Measurements from ENCODE around the gene TMCC1.
A peak's percentile ranks its signal among the peaks of the same experiment; 100 is the strongest.

TMCC1 gene

DNA sequence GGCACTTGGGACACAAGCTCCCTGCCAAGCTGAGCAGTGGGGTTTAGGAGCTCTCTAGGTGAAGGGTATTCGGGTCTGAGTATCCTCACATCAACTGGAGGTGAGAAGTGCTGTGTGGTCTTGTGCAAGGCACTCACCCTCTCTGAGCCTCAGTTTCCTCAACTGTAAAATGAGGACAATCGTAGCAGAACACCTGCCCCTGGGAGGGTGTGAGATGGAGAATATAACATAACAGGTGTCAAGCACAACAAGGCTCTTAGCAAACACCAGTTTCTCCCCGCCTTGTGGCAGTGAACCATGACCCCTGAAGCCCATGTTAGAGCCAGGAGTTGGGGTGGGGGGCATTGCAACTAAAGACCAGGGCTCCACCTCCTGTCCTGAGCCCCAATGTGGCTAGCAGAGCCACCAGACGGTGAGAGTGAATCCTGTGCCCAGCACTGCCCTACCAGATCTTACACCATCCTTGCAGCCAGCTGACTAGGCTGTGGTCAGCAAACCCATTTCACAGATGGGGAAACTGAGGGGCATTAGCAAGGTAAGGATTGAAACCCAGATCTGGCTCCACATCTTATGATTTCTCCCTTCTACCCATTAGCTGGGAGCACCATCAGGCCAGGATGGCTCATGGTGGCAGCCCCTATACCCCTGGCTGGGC is 284.4 kb downstream of the TMCC1 start:
- no peak for DNase-seq (ENCODE audit: low read depth)

DNA sequence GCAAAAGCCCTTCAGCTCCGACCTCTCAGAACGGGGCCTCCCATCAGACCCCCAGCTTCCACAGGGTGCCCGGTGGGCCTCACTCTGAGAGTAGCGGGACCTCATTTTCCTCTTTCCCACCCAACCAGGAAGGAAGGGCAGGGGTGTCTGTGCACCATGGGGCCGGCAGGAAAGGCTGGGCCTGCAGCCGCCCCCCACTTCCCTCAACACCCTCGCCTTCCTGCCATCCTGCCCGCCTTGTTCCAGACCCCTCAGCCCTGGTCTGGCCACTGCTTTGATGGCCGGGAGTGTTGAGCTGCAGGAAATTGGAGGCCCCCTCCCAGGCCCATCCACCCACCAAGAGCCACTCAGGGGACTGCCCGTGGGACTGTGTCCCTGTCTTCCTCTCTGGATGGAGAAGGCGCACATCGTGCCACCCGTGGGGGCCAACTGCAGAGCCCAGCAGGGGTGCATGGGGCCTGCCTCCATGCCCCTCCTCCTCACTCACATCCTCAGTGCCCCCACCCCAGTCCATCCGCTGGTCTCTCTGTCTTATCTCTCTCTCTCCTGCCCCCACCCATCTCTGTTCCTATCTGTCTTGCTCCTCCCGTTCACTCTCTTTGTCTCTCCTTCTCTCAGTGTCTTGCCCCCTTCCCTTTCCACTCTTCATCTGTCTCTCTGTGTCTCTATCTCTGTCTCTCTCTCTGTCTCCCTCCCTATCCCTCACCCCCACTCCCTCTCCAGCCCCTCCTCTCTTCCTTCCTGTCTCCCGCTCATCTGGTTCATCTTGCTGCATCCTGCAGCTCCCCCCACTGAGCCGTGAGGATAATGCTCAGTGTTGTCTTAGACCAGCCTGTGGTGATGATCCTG is 285.2 kb downstream of the TMCC1 start:
- no peak for DNase-seq (ENCODE audit: low read depth)

DNA sequence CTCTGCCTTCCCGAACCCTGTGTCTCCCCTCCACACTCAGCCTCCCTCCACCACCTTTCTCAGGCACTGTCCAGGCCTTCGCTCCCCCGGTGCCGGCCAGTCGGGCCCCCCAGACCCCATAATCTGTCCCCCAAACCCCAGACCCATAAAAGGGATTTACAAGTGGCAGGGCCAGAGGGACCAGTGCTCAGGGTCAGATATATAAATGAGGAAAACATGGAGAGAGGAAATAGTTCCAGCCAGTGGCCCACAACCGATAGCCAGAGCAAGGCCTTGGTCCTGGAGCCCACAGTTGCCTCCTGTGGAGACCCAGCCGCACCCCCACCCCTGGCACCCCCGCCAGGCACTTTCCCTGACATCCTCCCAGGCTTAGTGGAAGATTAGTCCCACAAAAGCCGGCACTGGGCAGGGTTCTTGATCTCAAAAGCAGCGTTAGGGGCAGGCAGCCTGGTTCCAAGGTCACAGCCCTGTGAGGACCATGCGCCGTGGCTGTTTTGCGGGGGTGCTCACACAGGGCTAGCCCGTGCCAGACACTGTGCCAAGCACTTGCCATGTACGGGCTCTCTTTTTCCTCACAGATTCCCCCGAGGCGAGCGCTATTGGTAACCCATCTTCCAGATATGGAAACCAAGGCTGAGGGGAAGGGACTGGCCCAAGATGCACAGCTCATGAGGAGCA is 286.0 kb downstream of the TMCC1 start:
- no peak for DNase-seq (ENCODE audit: low read depth)

DNA sequence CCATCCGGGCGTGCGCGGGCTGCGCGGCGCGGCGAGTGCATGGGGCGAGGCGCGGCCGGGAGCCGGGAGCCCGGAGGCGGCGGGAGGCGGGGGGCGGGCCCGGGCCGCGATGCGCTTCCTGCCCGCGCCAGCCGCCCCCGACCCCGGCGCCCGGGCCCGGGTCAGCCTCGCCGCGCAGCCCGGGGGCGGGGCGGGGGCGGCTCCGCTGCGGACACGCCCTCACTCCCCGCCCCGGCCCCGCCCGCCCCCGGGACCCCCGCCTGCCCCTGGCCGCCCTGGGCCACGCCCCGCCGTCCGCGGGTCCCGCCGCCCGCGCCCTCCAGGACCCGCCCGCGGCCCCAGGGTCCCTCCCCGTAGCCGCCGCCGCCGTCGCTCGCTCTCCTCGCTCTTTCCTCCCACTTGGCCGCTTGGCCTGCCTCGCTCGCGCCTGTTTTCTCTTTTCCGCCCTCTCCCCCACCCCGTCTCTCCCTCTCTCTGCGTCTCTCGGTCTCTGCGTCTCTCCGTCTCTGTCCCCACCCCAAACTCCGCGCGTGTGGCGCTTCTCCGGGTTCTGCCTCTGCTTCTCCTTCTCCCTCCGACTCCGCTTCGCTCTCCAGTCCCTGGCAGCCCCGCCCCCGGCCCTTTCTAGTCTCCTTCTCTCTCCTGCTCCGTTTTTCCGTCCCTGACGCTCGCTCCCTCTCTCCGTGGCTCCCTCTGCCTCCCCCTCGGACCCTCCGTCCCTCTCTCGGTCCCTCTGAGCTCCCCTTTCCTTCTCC is 286.7 kb downstream of the TMCC1 start, which contains the start of gene PLXND1:
TSS of gene PLXND1 (minus strand) at position 41 of the 755 bp plus-strand sequence. CDS start at position 4, 37 bp downstream.
- DNase-seq (ENCODE audit: low read depth) = no peak

DNA sequence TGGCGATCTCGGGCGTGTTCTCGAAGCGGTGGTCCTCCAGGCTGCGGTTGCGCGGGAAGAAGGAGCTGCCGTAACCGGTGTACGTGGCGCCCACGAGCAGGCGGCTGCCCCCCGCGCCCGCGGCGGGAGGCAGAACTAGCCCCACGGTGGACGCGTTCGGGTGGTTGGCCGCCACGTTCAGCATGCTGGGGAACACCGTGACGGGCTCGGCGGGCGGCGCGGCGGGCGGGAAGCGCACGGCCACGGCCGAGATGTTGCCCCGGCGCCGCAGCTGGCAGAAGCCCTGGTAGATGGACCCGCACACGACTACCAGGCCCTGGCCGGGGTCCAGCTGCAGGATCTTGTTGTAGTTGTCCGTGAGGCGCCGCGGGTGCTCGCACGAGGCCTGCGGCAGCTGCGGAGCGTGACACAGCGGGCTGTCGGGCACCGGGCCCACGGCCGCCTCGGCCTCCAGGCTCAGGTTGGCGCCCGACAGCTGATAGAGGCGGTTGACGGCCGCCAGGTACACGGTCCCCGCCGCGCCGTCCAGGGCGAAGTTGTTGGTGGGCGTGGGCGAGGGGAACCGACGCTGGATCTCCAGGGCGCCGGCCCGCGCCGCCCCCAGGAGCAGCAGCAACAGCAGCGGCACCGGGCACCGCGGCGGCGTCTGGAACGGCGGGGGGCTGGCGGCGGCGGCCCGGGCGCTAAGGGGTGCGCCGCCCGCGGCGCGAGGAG is 287.4 kb downstream of the TMCC1 start:
- peak; percentile 12 for DNase-seq (ENCODE audit: low read depth)

DNA sequence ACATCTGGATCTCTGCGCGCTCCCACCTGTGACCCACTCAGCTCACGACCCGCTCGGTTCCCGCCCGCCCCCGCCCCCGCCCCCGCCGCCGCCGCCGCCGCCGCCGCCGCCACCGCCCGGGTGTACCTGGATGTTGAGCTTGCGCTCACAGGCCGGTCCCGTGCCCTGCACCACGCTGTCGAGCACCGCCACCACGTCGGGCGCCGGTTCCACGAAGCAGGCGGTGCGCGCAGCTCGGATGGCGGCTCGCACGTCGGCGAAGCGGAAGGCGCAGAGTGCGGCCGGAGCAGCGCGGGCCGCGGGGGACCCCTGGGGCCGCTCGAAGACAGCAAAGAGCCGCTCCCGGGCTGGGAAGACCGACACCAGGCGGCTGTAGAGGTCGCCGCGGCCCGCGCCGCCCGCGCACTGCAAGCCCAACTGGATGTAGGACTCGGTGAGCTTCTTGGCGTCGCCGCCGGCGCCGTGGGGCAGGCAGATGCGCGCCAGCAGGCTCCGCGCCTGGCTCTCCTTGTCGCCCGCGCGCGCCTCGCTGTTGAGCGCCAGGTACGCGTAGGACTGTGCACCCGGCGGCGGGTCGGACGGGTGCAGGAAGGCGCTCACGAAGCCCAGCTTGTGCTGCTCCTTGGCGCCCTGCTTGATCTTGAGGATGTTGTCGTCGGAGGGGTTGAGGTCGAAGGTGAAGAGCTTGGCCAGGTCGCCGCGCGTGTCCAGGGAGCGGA is 288.1 kb downstream of the TMCC1 start:
- DNase-seq (ENCODE audit: low read depth) = peak; percentile 48

DNA sequence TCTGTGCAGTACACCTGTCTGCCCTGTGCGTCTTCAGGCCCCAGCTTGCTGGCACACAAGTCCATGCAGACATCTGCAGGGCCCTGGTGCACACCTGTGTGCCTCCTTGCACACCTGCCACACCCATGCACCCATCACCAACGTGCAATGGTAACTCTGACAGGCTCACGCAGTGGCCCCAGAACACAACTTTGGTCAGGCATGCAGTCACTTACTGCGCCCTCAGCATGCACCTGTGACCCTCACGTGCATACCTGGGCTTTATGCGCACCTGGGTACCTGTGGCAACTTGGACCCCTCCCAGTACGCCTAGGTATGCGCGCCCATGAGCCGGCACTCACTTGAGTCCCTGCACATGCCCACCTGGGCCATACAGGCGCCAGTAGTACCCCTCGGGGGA is 288.7 kb downstream of the TMCC1 start:
- DNase-seq (ENCODE audit: low read depth) = no peak

DNA sequence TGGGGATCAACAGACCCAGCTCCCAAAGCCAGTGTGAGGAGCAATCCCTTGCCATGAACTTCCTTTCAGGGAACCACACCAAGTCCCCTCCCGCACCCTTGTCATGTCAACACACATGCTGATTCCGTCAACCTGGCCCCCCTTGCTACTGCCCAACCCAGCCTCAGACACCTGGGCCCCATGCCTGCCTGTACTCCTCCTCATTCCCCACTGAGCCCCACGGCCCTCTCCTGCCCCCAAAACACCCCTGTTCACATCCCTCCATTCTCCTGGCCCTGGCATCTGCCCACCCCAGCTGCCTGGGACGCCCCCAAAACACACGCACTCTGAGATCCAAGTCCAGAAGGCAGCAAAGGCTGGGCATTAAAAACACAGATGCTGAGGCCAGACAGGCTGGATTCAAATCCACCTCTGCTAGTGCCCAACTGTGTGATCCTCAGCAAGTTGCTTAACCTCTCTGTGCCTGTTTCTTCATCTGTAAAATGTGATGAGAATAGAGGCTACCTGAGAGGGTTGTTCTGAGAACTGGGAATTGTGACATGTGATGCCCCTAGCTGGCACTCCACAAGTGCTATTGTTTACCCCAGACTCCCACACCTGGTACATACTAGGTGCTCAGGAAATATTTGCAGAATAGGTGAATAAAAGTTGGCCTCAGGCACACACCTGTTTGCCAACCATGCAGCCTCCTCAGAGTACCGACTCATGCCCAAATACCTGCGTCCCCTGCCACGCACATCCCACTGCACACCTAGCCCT is 289.3 kb downstream of the TMCC1 start:
- DNase-seq (ENCODE audit: low read depth) = no peak

DNA sequence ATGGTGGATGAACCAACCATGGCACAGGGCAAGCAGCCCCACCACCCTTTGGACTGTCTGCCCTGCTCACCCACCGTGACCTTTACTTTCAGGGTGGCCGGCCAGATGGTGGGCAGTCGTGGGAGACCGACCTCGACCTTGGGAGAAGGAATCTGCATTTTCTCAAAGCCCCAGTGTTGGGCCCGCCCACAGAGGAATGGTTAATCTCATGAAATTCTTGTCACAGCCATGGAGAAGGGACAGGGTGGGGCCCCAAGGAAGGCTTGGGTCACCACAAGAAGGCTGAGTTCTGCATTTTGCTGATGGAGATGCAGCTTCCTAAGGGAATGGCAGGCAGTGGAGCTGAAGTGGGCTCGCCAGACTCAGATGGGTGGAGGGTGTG is 290.0 kb downstream of the TMCC1 start:
- DNase-seq (ENCODE audit: low read depth) = no peak

DNA sequence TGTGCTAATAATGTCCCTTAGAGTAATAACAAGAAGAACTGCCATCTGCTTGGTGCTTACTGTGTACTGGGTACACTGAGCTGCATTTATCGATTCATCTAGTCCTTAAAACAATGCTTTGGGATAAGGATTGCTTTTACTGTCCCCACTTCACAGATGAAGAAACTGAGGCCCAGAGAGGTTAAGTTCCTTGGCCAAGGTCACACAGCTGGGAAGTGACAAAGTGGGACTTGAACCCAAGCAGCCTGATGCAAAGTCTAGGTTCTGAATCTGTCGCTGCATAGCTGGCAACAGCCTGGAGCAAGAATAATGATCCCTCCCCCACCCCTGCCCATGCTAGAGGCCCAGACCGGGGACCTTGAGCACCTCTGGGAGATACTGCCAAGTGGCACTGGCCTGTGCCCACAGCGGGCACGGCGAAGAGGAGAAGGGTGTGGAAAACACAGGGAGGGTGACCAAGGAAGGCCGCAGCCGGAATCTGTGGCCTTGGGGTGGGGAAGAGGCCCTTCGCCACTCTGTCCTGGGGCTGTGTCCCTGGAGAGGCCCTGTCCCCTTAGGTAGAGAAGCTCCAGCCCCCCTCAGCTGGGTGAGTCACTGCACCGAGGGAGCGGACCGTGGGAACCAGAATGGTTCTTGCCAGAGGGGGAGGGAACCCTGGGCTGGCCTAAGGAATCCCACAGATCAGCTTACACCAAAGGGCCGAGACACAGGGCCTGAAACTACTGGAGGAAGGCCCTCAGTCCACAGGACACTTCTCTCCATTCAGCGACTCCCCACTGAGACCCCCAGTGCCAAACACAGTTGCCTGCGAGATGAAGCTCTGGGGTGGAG is 290.6 kb downstream of the TMCC1 start:
- DNase-seq (ENCODE audit: low read depth) = no peak

DNA sequence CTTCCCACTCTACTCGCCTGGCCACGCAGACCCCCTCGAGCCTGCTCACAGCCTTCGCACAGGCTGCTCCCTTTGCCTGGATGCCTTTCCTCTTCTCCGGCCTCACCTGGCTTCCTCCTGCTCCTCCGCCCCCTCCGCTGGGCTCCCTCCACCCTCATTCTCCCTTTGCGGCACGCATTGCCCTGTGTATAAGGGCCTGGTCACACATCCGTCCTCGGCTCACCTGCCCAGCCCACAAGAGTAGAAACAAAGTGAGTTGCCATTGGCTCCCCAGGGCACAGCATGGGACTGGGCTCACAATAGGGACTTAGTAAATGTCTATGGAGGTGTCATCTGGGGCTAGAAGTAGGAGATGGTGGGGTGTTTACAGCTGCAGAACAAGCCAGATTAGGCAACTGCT is 291.2 kb downstream of the TMCC1 start:
- DNase-seq (ENCODE audit: low read depth) = no peak

DNA sequence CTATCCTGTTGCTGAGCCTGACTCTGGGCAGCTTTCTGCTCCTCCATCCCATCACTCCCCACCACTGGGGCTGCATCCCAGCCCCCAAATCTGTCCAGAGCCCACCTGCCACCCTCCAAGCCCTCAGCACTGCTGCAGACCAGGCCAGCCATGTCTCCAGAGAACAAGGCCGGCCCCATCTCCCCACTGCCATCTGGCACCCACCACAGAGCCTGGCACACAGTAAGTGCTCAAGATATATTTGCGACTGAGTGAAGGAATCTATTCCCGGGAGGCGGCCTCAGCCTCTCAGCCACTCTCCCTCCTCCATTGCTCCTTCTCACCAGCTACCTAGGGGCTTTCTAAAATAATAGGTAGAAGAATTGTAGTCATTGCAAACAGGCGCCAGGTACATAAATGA is 291.8 kb downstream of the TMCC1 start:
- no peak for DNase-seq (ENCODE audit: low read depth)

DNA sequence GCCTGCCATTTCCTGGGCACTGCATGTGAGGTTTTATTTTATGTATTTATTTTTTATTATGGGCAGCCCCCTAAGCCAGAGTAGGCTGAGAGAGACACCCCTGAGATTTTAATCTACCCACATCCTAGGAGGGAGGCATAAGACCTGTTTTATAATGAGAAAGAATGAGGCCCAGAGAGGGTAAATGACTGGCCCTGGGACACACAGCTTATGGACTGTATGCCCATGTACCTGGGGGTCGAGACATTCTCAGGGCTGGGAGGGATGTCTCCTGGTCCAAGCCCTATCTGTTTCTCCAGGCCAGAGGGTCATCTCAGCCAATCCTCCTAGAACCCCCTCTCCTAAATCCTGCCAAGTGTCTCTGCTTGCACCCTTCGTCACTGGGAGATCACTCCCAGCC is 293.2 kb downstream of the TMCC1 start:
- DNase-seq (ENCODE audit: low read depth) = no peak

DNA sequence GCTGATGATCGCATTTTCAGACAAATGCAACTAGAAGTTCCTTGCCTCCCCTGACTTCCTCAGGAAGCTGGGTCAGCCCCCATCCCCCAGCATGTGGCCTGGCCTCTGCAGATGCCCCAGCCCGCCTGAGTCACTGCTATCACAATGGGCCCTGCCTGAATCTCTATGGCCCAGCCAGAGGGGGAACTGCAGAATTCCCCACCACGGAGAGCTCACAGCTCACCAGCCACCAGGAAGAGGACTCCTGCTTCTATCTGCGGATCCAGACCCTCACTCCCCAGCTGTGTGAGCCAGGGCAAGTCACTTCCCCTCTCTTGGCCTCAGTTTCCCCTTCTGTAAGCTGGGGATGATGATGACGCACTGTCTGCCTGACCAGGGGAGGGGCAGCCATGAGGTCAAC is 293.9 kb downstream of the TMCC1 start:
- DNase-seq (ENCODE audit: low read depth) = no peak

DNA sequence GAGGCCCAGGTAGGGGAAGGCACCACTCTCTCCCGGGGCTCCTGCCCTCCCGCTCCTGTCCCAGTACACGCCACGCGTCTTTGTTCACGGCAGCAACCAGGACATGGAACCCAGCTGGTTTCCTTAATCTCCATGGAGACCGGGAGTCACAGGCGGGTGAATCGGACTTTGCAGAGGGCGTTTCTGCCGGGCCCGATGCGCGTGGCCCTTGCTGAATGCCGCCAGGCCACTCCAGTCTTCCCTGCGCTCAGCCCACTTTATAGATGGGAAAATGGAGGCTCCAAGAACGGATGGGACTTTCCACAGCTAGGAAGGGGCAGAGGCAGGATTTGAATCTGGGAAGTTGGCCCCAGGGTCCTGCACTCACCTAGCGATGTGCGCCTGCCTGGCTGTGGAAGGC is 294.4 kb downstream of the TMCC1 start:
- DNase-seq (ENCODE audit: low read depth) = no peak

DNA sequence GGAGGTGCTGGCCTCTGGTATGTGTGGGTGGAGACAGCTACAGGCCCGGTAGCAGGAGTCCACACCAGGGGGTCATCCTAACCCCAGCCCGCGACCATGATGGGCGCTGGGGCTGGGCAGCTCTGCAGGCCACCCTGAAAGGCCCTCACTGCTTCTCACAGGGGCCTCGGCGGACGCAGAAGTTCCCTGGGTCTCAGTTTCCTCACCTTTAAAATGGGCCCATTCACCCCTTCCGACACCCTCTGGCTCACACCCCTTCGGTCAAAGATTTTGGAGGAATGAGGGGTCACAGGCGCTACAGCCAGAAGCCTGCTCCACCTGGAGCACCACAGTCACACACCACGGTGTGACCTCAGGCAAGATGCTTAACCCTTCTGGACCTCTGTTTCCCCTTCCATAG is 295.0 kb downstream of the TMCC1 start:
- DNase-seq (ENCODE audit: low read depth) = no peak

DNA sequence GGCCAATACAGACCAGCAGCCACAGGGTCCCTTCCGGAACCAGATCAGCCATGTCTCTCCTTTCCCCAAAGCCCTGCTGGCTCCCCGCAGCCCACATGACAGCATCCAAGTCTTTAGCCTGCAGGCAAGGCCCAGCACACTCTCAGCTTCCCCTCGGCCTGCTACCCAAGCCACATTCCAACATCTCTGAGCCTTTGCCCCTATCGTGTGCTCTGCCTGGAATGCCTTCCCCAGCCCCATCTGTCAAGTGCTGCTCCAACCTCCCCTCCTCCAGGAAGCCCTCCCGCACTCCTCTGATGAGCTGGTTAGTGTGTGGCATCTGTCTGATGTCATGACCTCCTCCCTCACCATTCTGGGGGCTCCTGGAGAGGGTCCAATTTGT is 295.5 kb downstream of the TMCC1 start:
- DNase-seq (ENCODE audit: low read depth) = no peak

All from activated T-cell treated with anti-CD3 and anti-CD28 coated beads for 48 hours (primary cell).